AG09309 (cell line): Measurements from ENCODE around the gene SHB.
A peak's percentile ranks its signal among the peaks of the same experiment; 100 is the strongest.

ENCODE experiments used
- DNase-seq: peaks from one replicate; pipeline ENCODE4 v3.0.0-alpha.2; 2010; ENCODE audit warnings: low read depth
- H3K4me3 ChIP-seq: 2 replicates; pipeline ENCODE4 v1.5.1; 2011; ENCODE audit warnings: mild to moderate bottlenecking, low read depth, low read length, moderate library complexity; ENCODE audit not compliant: control insufficient read depth
- CTCF ChIP-seq: IDR thresholded peaks from 2 replicates; pipeline ENCODE4 v1.5.1; 2011; ENCODE audit warnings: mild to moderate bottlenecking, low read depth, low read length, inconsistent platforms; ENCODE audit not compliant: insufficient read depth, control insufficient read depth; ENCODE audit errors: missing control alignments

SHB gene

GRCh38 chr9:38019731-38020130 lies 49.3 kb downstream of the SHB start:
- H3K4me3 ChIP-seq, result no peak overlapping the region
- no peak for DNase-seq
- TF ChIP-seq CTCF, result no peak

GRCh38 chr9:38018958-38019602 lies 49.9 kb downstream of the SHB start:
- TF ChIP-seq CTCF, result no peak
- DNase-seq, result no peak
- no peak overlapping the region for H3K4me3 ChIP-seq

- H3K4me3 ChIP-seq, result no peak overlapping the region
- no peak for TF ChIP-seq CTCF
- DNase-seq, result no peak
Measured at GRCh38 chr9:38018241-38018957, 50.6 kb downstream of the SHB start.

- DNase-seq, result no peak
- no peak for TF ChIP-seq CTCF
- H3K4me3 ChIP-seq, result no peak overlapping the region
Measured at GRCh38 chr9:38017885-38018186, 51.2 kb downstream of the SHB start.

GRCh38 chr9:38017149-38017884 lies 51.7 kb downstream of the SHB start:
- DNase-seq, result no peak
- no peak overlapping the region for H3K4me3 ChIP-seq
- TF ChIP-seq CTCF, result peak; percentile 44

- no peak for DNase-seq
- no peak for TF ChIP-seq CTCF
- H3K4me3 ChIP-seq, result no peak overlapping the region
Measured at GRCh38 chr9:38016375-38017135, 52.5 kb downstream of the SHB start.
